Liver (tissue), 3 donors: ENCODE measurements around the gene CACNA1A.

Experiments
- MAX ChIP-seq: IDR thresholded peaks from 2 replicates; pipeline ENCODE4 v1.6.1; 2016; ENCODE audit warnings: antibody characterized with exemption
- RAD21 ChIP-seq, 2 donors: IDR thresholded peaks; 2 replicates each; pipeline ENCODE4 v1.6.1; 2016; ENCODE audit warnings: antibody characterized with exemption in 2 of 2, mild to moderate bottlenecking in 2 of 2
- TAF1 ChIP-seq: conservative IDR thresholded peaks from 2 replicates; pipeline ENCODE4 v1.6.1; 2016; ENCODE audit warnings: antibody characterized with exemption, mild to moderate bottlenecking
- ZBTB33 ChIP-seq: IDR thresholded peaks from 2 replicates; pipeline ENCODE4 v1.6.1; 2016; ENCODE audit warnings: antibody characterized with exemption
- TF ChIP-seq, protein P1 (sequence below): fragments of 150-350 bp; IDR thresholded peaks from 2 replicates; pipeline ENCODE4 v1.5.1; 2017; ENCODE audit warnings: improper control_type of control experiment, low read depth, low read length; ENCODE audit not compliant: missing input control
- donor health status: healthy.
- donor health status: healthy.

- TF ChIP-seq, protein P1, sequence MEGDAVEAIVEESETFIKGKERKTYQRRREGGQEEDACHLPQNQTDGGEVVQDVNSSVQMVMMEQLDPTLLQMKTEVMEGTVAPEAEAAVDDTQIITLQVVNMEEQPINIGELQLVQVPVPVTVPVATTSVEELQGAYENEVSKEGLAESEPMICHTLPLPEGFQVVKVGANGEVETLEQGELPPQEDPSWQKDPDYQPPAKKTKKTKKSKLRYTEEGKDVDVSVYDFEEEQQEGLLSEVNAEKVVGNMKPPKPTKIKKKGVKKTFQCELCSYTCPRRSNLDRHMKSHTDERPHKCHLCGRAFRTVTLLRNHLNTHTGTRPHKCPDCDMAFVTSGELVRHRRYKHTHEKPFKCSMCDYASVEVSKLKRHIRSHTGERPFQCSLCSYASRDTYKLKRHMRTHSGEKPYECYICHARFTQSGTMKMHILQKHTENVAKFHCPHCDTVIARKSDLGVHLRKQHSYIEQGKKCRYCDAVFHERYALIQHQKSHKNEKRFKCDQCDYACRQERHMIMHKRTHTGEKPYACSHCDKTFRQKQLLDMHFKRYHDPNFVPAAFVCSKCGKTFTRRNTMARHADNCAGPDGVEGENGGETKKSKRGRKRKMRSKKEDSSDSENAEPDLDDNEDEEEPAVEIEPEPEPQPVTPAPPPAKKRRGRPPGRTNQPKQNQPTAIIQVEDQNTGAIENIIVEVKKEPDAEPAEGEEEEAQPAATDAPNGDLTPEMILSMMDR: no peak
- TF ChIP-seq TAF1: no peak
- TF ChIP-seq MAX: no peak
- no peak for TF ChIP-seq RAD21 (IDR thresholded peaks at IDR 0.05)
- TF ChIP-seq ZBTB33: no peak
Measured at GRCh38 chr19:13298565-13299481, 207.5 kb downstream of the CACNA1A start.
